C4-2B (cell line): ENCODE data around the gene GRID1.

Source experiments
- H3K27ac ChIP-seq: fragments of 450-650 bp; 2 replicates; pipeline ENCODE4 v1.5.1; 2017
- CTCF ChIP-seq: fragments of 450-650 bp; conservative IDR thresholded peaks from 2 replicates; pipeline ENCODE4 v1.5.1; 2017; ENCODE audit warnings: mild to moderate bottlenecking
- ZFX ChIP-seq: fragments of 450-650 bp; IDR thresholded peaks from 2 replicates; pipeline ENCODE4 v1.6.1; 2017

The GRID1 gene

DNA sequence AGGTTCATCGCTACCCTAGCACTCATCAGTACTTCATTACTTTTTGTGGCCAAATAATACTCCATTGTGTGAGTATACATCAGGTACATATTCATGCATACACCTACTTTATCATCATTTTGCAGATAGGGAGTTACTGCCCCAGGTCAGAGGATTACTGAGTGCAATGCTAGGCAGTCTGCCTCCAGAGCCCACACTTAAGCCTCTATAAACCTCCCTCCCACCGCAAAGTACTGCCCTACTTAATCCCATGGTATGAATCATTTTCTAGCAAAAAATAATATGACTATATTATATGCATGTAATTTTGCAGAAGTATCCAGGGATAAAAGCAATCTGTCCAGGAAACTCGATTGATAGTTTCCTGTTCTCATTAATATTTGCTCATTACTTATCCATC lies 194.3 kb downstream of the GRID1 start:
- TF ChIP-seq CTCF: no peak
- TF ChIP-seq ZFX: no peak
- H3K27ac ChIP-seq: no peak overlapping the region

DNA sequence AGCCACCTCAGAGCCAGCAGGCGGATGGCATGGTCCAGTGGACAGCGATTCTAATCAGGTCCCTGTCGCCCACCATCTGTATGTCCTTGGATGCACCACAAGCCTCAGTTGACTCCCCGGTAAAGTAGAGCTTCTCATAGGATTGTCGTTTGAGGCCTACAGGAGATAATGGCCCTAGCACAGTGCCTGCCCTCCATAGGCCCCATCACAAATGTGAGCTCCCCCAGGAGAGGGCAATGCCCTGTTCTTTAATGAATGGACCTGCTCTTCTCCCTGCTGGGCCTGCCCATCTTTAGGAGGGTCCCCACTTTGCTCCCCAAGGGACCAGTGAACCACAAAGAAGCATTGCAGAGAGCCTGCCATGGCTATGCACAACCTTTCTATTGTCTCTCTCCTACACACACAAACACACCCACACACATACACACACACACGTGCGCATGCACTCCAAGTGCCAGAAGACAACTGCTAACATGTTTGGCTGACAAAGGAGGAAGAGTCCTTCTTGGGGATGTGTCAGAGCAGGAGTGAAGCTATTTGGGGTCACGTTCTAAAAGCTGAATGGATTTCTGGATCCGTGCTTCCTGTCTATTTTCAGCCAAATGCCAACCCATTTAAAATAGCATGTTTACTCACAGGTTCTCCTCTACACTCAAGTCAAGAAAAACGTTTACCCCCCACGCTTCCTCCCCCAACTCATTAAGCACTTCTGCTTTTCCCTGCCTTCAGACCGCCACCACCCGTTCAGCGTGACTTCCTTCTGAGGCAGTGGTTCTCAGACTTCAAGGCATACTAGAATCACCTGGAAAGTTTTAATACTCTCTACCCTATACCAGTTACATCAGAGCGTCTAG lies 196.1 kb downstream of the GRID1 start:
- no peak for TF ChIP-seq CTCF
- TF ChIP-seq ZFX: no peak
- H3K27ac ChIP-seq: no peak overlapping the region

GRCh38 chr10:86169506-86170254 lies 196.9 kb downstream of the GRID1 start:
- TF ChIP-seq ZFX (no peak), CTCF (no peak)
- H3K27ac ChIP-seq: no peak overlapping the region

- no peak overlapping the region for H3K27ac ChIP-seq
These were observed 197.5 kb downstream of the GRID1 start for GRCh38 chr10:86169066-86169465.

GRCh38 chr10:86168256-86168655 lies 198.3 kb downstream of the GRID1 start:
- no peak for TF ChIP-seq CTCF
- no peak for TF ChIP-seq ZFX
- no peak overlapping the region for H3K27ac ChIP-seq

More at GRCh38 chr10:86169066-86169465, 197.5 kb downstream of the GRID1 start:
- TF ChIP-seq ZFX (no peak), CTCF (no peak)

DNA sequence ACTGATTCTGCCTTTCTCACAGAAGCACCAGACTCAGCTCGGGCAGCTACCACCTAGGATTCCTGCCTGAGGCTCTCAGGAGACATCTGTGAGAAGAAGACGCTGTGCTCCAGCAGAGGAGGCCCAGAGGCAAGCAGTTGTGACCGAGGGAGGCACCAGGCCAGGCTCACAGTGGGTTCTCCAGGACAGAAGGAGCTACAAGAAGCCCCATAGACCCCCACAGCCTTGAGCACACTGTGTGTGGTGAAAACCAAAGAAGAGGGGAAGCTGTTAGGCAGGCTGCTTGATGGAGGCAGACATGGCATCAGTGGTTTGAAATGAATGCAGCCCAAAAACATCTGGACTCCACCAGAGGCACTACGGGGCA lies 198.8 kb downstream of the GRID1 start:
- no peak overlapping the region for H3K27ac ChIP-seq
- TF ChIP-seq ZFX (no peak), CTCF (no peak)

GRCh38 chr10:86167121-86167761 lies 199.4 kb downstream of the GRID1 start:
- H3K27ac ChIP-seq: no peak overlapping the region
- no peak for TF ChIP-seq CTCF
- TF ChIP-seq ZFX: no peak
